Endothelial cell of umbilical vein (primary cell): ENCODE measurements around the gene ARF1.

Experiments
- EZH2 ChIP-seq: IDR thresholded peaks from 2 replicates; pipeline ENCODE4 v1.6.1; 2012; ENCODE audit warnings: borderline replicate concordance, low read depth, mild to moderate bottlenecking, moderate library complexity, low read length, inconsistent platforms; ENCODE audit not compliant: severe bottlenecking
- TF ChIP-seq, protein P1 (sequence below), 2 donors: IDR thresholded peaks; 1 replicate in 1 of 2; 2 replicates in 1 of 2; pipeline ENCODE4 v1.5.1; 2011; ENCODE audit warnings: low read length in 2 of 2, mild to moderate bottlenecking in 2 of 2, moderate library complexity in 2 of 2, control low read depth in 1 of 2, inconsistent platforms in 1 of 2, low read depth in 1 of 2; ENCODE audit not compliant: insufficient read depth in 1 of 2; ENCODE audit errors: extremely low read depth in 1 of 2

DNA sequence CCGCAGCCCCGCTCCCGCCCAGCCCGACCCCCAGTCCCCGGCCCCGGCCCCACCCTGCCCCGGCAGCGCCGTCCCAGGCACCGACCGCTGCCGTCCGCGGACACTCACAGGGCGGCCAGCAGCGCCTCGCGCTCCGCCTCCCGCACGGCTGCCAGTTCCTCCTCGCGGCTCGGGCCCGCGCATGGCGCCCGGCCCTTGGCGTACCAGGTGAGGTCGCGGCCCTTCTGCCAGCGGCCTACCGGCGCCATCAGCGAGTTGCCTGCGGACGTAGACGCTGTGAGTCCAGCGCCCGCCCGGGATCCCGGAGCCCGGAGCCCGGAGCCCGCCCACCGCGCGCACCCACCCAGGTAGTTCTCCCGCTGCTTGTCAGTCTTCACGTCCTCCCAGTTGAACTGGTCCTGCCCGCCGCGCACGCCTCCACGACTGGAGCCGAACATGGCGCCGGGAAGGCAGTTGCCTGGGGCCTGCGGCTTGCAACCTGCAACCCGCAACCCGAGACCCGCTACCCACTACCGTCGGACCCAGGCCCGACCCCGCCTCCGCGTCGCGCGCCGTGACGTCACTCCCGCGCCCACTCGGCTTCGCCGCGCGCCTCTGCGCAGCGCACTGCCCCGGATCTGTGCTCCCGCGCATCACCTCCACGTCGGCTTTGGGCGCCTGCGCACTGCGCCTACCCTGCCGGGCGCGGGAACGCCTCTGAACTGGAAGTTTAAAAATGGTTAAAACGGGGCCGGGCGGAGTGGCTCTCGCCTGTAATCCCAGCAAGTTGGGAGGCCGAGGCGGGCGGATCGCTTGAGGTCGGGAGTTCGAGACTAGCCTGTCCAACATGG, 20.5 kb downstream of the ARF1 start, which contains the start of gene C1orf35:
- TF ChIP-seq, protein P1, sequence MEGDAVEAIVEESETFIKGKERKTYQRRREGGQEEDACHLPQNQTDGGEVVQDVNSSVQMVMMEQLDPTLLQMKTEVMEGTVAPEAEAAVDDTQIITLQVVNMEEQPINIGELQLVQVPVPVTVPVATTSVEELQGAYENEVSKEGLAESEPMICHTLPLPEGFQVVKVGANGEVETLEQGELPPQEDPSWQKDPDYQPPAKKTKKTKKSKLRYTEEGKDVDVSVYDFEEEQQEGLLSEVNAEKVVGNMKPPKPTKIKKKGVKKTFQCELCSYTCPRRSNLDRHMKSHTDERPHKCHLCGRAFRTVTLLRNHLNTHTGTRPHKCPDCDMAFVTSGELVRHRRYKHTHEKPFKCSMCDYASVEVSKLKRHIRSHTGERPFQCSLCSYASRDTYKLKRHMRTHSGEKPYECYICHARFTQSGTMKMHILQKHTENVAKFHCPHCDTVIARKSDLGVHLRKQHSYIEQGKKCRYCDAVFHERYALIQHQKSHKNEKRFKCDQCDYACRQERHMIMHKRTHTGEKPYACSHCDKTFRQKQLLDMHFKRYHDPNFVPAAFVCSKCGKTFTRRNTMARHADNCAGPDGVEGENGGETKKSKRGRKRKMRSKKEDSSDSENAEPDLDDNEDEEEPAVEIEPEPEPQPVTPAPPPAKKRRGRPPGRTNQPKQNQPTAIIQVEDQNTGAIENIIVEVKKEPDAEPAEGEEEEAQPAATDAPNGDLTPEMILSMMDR (IDR thresholded peaks at IDR 0.05; ENCODE audit: extremely low read depth in 1 of 2, insufficient read depth in 1 of 2, low read depth in 1 of 2, low read length in 2 of 2): no peak
- TF ChIP-seq EZH2: no peak
